ENCODE measurements around the gene GRIK5.

DNA sequence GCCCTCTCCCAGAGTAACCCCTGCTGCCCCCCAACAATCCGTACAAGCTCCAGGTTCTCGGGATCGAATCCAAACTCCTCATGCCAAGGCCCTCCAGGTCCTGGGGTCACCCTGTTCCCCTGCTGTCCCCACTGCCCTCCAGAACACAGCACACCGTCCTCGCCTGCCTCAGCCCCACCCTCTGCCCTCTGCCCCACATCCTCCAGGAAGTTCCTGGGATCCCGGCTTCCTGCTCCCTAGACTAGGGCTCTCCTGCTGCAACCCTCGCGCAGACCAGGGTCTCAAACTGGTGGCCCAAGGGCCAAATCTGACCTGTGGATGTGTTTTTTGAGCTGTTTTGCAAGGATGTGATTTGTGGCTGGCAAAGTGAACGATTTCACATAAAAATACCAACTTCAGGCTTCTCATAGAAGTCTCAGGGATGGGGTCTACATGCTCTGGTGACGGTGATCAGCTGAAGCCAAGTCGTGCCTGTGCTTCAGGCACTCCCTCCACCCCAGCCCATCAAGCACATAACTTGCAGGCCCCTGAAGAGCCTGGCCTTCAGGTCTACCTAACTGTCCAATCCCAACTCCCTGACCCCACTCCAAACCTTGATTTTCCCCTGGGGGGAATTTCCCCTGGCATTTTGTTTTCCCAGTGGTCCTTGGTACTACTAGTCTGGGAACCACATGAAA, 112.7 kb downstream of the GRIK5 start:
- TF ChIP-seq, protein P1, sequence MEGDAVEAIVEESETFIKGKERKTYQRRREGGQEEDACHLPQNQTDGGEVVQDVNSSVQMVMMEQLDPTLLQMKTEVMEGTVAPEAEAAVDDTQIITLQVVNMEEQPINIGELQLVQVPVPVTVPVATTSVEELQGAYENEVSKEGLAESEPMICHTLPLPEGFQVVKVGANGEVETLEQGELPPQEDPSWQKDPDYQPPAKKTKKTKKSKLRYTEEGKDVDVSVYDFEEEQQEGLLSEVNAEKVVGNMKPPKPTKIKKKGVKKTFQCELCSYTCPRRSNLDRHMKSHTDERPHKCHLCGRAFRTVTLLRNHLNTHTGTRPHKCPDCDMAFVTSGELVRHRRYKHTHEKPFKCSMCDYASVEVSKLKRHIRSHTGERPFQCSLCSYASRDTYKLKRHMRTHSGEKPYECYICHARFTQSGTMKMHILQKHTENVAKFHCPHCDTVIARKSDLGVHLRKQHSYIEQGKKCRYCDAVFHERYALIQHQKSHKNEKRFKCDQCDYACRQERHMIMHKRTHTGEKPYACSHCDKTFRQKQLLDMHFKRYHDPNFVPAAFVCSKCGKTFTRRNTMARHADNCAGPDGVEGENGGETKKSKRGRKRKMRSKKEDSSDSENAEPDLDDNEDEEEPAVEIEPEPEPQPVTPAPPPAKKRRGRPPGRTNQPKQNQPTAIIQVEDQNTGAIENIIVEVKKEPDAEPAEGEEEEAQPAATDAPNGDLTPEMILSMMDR (conservative IDR thresholded peaks at IDR 0.05): no peak
- no peak for TF ChIP-seq ZFX (IDR thresholded peaks at IDR 0.05)
